Measurements from ENCODE around the gene FANCD2OS. TPM values are rescaled to one million over a fixed set of nuclear protein-coding genes. Genes with fewer than 3 reads are reported as not detected.

The FANCD2OS gene
- total RNA-seq, result not detected in 2 replicates

- intact Hi-C loops (cut with micrococcal nuclease), result no loop called here
Observed at GRCh38 chr3:10108091-10108490, at the start of gene FANCD2OS. TSS of gene FANCD2OS (minus strand) at chr3:10108255. CDS start at chr3:10104774, 3,481 bp downstream.

GRCh38 chr3:10157031-10157430 lies 49.0 kb upstream of the FANCD2OS start:
- Mint-ChIP-seq H3K9me3 (peaks cover 7% of the 10 kb centered on the region), H3K36me3 (ENCODE audit: low read depth) (peaks cover 21% of the 10 kb centered on the region), H3K4me3 (no peak overlapping the region), H3K27ac (no peak overlapping the region), H3K27me3 (ENCODE audit: insufficient read depth) (no peaks in the 10 kb centered on the region), H3K4me1 (ENCODE audit: low read depth) (peaks cover 7% of the 10 kb centered on the region)
- no peak for DNase-seq (ENCODE audit: low spot score)
- intact Hi-C loops (cut with micrococcal nuclease), result no loop called here

More at GRCh38 chr3:10108091-10108490, at the start of gene FANCD2OS:
- no peak within 1 kb of the TSS for H3K4me3 Mint-ChIP-seq
- H3K27me3 Mint-ChIP-seq (ENCODE audit: insufficient read depth), result peaks cover 2% of the 10 kb centered on the region
- H3K4me1 Mint-ChIP-seq (ENCODE audit: low read depth), result no peaks in the 10 kb centered on the region
- H3K9me3 Mint-ChIP-seq, result no peaks in the 10 kb centered on the region
- no peak for DNase-seq (ENCODE audit: low spot score)
- H3K36me3 Mint-ChIP-seq (ENCODE audit: low read depth), result no peaks in the 10 kb centered on the region
- no peak within 1 kb of the TSS for H3K27ac Mint-ChIP-seq

- peaks cover 7% of the 10 kb centered on the region for H3K9me3 Mint-ChIP-seq
- no peaks in the 10 kb centered on the region for H3K27me3 Mint-ChIP-seq (ENCODE audit: insufficient read depth)
- intact Hi-C loops (cut with micrococcal nuclease), result no loop called here
- peaks cover 32% of the 10 kb centered on the region for H3K36me3 Mint-ChIP-seq (ENCODE audit: low read depth)
- peak overlapping the region; percentile 40 for H3K27ac Mint-ChIP-seq
- no peak for DNase-seq (ENCODE audit: low spot score)
- peaks cover 12% of the 10 kb centered on the region for H3K4me1 Mint-ChIP-seq (ENCODE audit: low read depth)
- H3K4me3 Mint-ChIP-seq, result no peak overlapping the region
Observed at GRCh38 chr3:10155658-10156057, 47.6 kb upstream of the FANCD2OS start.

GRCh38 chr3:10155123-10155472 lies 47.0 kb upstream of the FANCD2OS start:
- Mint-ChIP-seq H3K36me3 (ENCODE audit: low read depth) (peaks cover 38% of the 10 kb centered on the region), H3K27ac (no peak overlapping the region), H3K9me3 (peaks cover 7% of the 10 kb centered on the region), H3K27me3 (ENCODE audit: insufficient read depth) (no peaks in the 10 kb centered on the region), H3K4me1 (ENCODE audit: low read depth) (peaks cover 12% of the 10 kb centered on the region), H3K4me3 (no peak overlapping the region)
- DNase-seq (ENCODE audit: low spot score), result no peak
- intact Hi-C loops (cut with micrococcal nuclease), result no loop called here

- Mint-ChIP-seq H3K36me3 (ENCODE audit: low read depth) (peaks cover 43% of the 10 kb centered on the region), H3K27me3 (ENCODE audit: insufficient read depth) (no peaks in the 10 kb centered on the region), H3K27ac (no peak overlapping the region), H3K9me3 (peaks cover 7% of the 10 kb centered on the region), H3K4me1 (ENCODE audit: low read depth) (peaks cover 18% of the 10 kb centered on the region), H3K4me3 (no peak overlapping the region)
- intact Hi-C loops (cut with micrococcal nuclease), result no loop called here
- DNase-seq (ENCODE audit: low spot score), result no peak
Observed at GRCh38 chr3:10154335-10155122, 46.5 kb upstream of the FANCD2OS start.

- Mint-ChIP-seq H3K4me1 (ENCODE audit: low read depth) (peaks cover 29% of the 10 kb centered on the region), H3K9me3 (peaks cover 2% of the 10 kb centered on the region), H3K27me3 (ENCODE audit: insufficient read depth) (no peaks in the 10 kb centered on the region), H3K4me3 (no peak overlapping the region), H3K27ac (no peak overlapping the region), H3K36me3 (ENCODE audit: low read depth) (peaks cover 52% of the 10 kb centered on the region)
- intact Hi-C loops (cut with micrococcal nuclease), result no loop called here
- DNase-seq (ENCODE audit: low spot score), result no peak
Observed at GRCh38 chr3:10150987-10151386, 42.9 kb upstream of the FANCD2OS start.

- Mint-ChIP-seq H3K27ac (no peak overlapping the region), H3K4me3 (no peak overlapping the region), H3K27me3 (ENCODE audit: insufficient read depth) (no peaks in the 10 kb centered on the region), H3K36me3 (ENCODE audit: low read depth) (peaks cover 44% of the 10 kb centered on the region), H3K4me1 (ENCODE audit: low read depth) (peaks cover 37% of the 10 kb centered on the region), H3K9me3 (no peaks in the 10 kb centered on the region)
- DNase-seq (ENCODE audit: low spot score), result no peak
- intact Hi-C loops (cut with micrococcal nuclease), result no loop called here
Observed at GRCh38 chr3:10149226-10149625, 41.2 kb upstream of the FANCD2OS start.

- H3K4me1 Mint-ChIP-seq (ENCODE audit: low read depth), result peaks cover 38% of the 10 kb centered on the region
- intact Hi-C loops (cut with micrococcal nuclease), result no loop called here
- DNase-seq (ENCODE audit: low spot score), result no peak
- H3K27ac Mint-ChIP-seq, result peak overlapping the region; percentile 52
- H3K4me3 Mint-ChIP-seq, result peak overlapping the region; percentile 69
- peaks cover 34% of the 10 kb centered on the region for H3K36me3 Mint-ChIP-seq (ENCODE audit: low read depth)
- no peaks in the 10 kb centered on the region for H3K27me3 Mint-ChIP-seq (ENCODE audit: insufficient read depth)
- no peaks in the 10 kb centered on the region for H3K9me3 Mint-ChIP-seq
Observed at GRCh38 chr3:10145685-10146084, 37.6 kb upstream of the FANCD2OS start.

GRCh38 chr3:10142707-10143560 lies 34.9 kb upstream of the FANCD2OS start:
- H3K4me1 Mint-ChIP-seq (ENCODE audit: low read depth), result peaks cover 25% of the 10 kb centered on the region
- peak overlapping the region; percentile 85 for H3K27ac Mint-ChIP-seq
- no peaks in the 10 kb centered on the region for H3K9me3 Mint-ChIP-seq
- no peaks in the 10 kb centered on the region for H3K27me3 Mint-ChIP-seq (ENCODE audit: insufficient read depth)
- peak overlapping the region; percentile 90 for H3K4me3 Mint-ChIP-seq
- intact Hi-C loops (cut with micrococcal nuclease), result loop anchor here (2.0 to 5.0 kb wide), 4 partner anchors 50 to 746 kb away; partner anchors contain the start of genes JAGN1 and SETD5
- DNase-seq (ENCODE audit: low spot score), result no peak
- H3K36me3 Mint-ChIP-seq (ENCODE audit: low read depth), result peaks cover 16% of the 10 kb centered on the region

GRCh38 chr3:10140996-10141546 lies 33.0 kb upstream of the FANCD2OS start:
- Mint-ChIP-seq H3K9me3 (no peaks in the 10 kb centered on the region), H3K27ac (peak overlapping the region; percentile 85), H3K4me3 (peak overlapping the region; percentile 90), H3K27me3 (ENCODE audit: insufficient read depth) (no peaks in the 10 kb centered on the region), H3K4me1 (ENCODE audit: low read depth) (peaks cover 17% of the 10 kb centered on the region), H3K36me3 (ENCODE audit: low read depth) (peaks cover 9% of the 10 kb centered on the region)
- intact Hi-C loops (cut with micrococcal nuclease), result loop anchor here (1.0 to 5.0 kb wide), 8 partner anchors 23 to 744 kb away; partner anchors contain the start of genes BRK1, FANCD2, IRAK2 and JAGN1
- DNase-seq (ENCODE audit: low spot score), result no peak

- H3K36me3 Mint-ChIP-seq (ENCODE audit: low read depth), result no peaks in the 10 kb centered on the region
- intact Hi-C loops (cut with micrococcal nuclease), result no loop called here
- H3K9me3 Mint-ChIP-seq, result no peaks in the 10 kb centered on the region
Observed at GRCh38 chr3:10137178-10137577, 29.1 kb upstream of the FANCD2OS start.

GRCh38 chr3:10136426-10137005 lies 28.5 kb upstream of the FANCD2OS start:
- Mint-ChIP-seq H3K36me3 (ENCODE audit: low read depth) (no peaks in the 10 kb centered on the region), H3K4me3 (no peak overlapping the region), H3K27me3 (ENCODE audit: insufficient read depth) (no peaks in the 10 kb centered on the region), H3K9me3 (no peaks in the 10 kb centered on the region), H3K27ac (no peak overlapping the region), H3K4me1 (ENCODE audit: low read depth) (peaks cover 9% of the 10 kb centered on the region)
- intact Hi-C loops (cut with micrococcal nuclease), result no loop called here
- DNase-seq (ENCODE audit: low spot score), result no peak

More at GRCh38 chr3:10137178-10137577, 29.1 kb upstream of the FANCD2OS start:
- Mint-ChIP-seq H3K27me3 (ENCODE audit: insufficient read depth) (no peaks in the 10 kb centered on the region), H3K4me1 (ENCODE audit: low read depth) (peaks cover 9% of the 10 kb centered on the region), H3K4me3 (no peak overlapping the region), H3K27ac (no peak overlapping the region)
- DNase-seq (ENCODE audit: low spot score), result no peak
